ENCODE measurements around the gene WDHD1. TPM values are rescaled to one million over a fixed set of nuclear protein-coding genes. Genes with fewer than 3 reads are reported as not detected.

WDHD1 gene
- polyA plus RNA-seq, 1 donor (not counting 4 experiments of a cell fraction or from before 2014, with no cell fraction given) = 13.0 TPM

- TF ChIP-seq EZH2 (IDR thresholded peaks at IDR 0.05; ENCODE audit: low read length) = no peak
- TF ChIP-seq, protein P1, sequence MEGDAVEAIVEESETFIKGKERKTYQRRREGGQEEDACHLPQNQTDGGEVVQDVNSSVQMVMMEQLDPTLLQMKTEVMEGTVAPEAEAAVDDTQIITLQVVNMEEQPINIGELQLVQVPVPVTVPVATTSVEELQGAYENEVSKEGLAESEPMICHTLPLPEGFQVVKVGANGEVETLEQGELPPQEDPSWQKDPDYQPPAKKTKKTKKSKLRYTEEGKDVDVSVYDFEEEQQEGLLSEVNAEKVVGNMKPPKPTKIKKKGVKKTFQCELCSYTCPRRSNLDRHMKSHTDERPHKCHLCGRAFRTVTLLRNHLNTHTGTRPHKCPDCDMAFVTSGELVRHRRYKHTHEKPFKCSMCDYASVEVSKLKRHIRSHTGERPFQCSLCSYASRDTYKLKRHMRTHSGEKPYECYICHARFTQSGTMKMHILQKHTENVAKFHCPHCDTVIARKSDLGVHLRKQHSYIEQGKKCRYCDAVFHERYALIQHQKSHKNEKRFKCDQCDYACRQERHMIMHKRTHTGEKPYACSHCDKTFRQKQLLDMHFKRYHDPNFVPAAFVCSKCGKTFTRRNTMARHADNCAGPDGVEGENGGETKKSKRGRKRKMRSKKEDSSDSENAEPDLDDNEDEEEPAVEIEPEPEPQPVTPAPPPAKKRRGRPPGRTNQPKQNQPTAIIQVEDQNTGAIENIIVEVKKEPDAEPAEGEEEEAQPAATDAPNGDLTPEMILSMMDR (optimal IDR thresholded peaks at IDR 0.05 in 1 of 3, IDR thresholded peaks at IDR 0.05 in 1 of 3, conservative IDR thresholded peaks at IDR 0.05 in 1 of 3; ENCODE audit: extremely low read depth in 1 of 3, insufficient read depth in 2 of 3, low read length in 3 of 3) = no peak
- H3K79me2 ChIP-seq (ENCODE audit: control insufficient read depth, insufficient read depth, low read length) = no peaks in the 10 kb centered on the region
- H3K9ac ChIP-seq (ENCODE audit: control insufficient read depth, extremely low read depth, insufficient read depth, low read length) = no peak overlapping the region
- FAIRE-seq (no peak), DNase-seq (ENCODE audit: low read depth, low spot score) (no peak)
- no peaks in the 10 kb centered on the region for H3K27me3 ChIP-seq (ENCODE audit: control insufficient read depth, extremely low read depth, insufficient read depth, low read length)
- no peak overlapping the region for H3K4me3 ChIP-seq (ENCODE audit: control insufficient read depth in 2 of 3, extremely low read depth in 1 of 3, insufficient read depth in 2 of 3, low read depth in 1 of 3, low read length in 3 of 3)
- H3K9me3 ChIP-seq (ENCODE audit: control insufficient read depth, low read depth, low read length) = no peaks in the 10 kb centered on the region
- no peaks in the 10 kb centered on the region for H3K4me1 ChIP-seq (ENCODE audit: control insufficient read depth, extremely low read depth, insufficient read depth, low read length)
- H3K9me1 ChIP-seq (ENCODE audit: control insufficient read depth, extremely low read depth, insufficient read depth, low read length) = no peaks in the 10 kb centered on the region
- H2AFZ ChIP-seq (ENCODE audit: control insufficient read depth, low read length) = peak overlapping the region; percentile 32
- H3K36me3 ChIP-seq (ENCODE audit: control insufficient read depth in 2 of 2, extremely low read depth in 1 of 2, insufficient read depth in 2 of 2, low read length in 2 of 2) = no peaks in the 10 kb centered on the region
- dilution Hi-C loops (cut with MboI; ENCODE audit: extremely low pct_ligation_motif_present, low sequenced_read_pairs) = no loop called here
- no peaks in the 10 kb centered on the region for H4K20me1 ChIP-seq (ENCODE audit: control insufficient read depth, extremely low read depth, insufficient read depth, low read length)
- no peak overlapping the region for H3K27ac ChIP-seq (ENCODE audit: control insufficient read depth, insufficient read depth, low read length)
- no peak overlapping the region for H3K4me2 ChIP-seq (ENCODE audit: control insufficient read depth, extremely low read depth, insufficient read depth, low read depth, low read length)
Observed at GRCh38 chr14:54922598-54922997, 104.3 kb downstream of the WDHD1 start.

DNA sequence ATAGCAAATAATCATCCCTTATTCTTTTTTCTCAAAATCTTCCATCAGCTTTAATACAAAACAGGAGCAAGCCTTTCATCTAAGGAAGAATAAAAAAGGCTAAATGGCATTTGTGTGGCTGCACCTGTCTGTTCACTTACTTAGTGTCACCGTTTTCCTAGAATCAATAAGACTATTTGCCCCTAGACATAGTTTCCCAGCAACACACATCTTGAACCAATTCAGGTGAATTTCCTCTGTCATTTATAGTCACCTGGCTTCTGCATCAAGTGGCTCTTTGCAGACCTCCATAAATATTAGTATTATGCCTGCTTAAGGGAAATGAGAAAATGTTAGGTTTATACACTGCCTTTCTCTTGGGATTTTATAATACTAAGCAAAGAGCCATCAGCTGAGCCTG is 106.8 kb downstream of the WDHD1 start:
- Histone ChIP-seq H3K9me3 (ENCODE audit: control insufficient read depth, low read depth, low read length) (no peaks in the 10 kb centered on the region), H3K9ac (ENCODE audit: control insufficient read depth, extremely low read depth, insufficient read depth, low read length) (no peak overlapping the region), H3K79me2 (ENCODE audit: control insufficient read depth, insufficient read depth, low read length) (no peaks in the 10 kb centered on the region), H3K4me2 (ENCODE audit: control insufficient read depth, extremely low read depth, insufficient read depth, low read depth, low read length) (no peak overlapping the region), H4K20me1 (ENCODE audit: control insufficient read depth, extremely low read depth, insufficient read depth, low read length) (no peaks in the 10 kb centered on the region), H2AFZ (ENCODE audit: control insufficient read depth, low read length) (no peak overlapping the region), H3K9me1 (ENCODE audit: control insufficient read depth, extremely low read depth, insufficient read depth, low read length) (no peaks in the 10 kb centered on the region), H3K36me3 (ENCODE audit: control insufficient read depth in 2 of 2, extremely low read depth in 1 of 2, insufficient read depth in 2 of 2, low read length in 2 of 2) (no peaks in the 10 kb centered on the region), H3K27me3 (ENCODE audit: control insufficient read depth, extremely low read depth, insufficient read depth, low read length) (no peaks in the 10 kb centered on the region), H3K4me3 (ENCODE audit: control insufficient read depth in 2 of 3, extremely low read depth in 1 of 3, insufficient read depth in 2 of 3, low read depth in 1 of 3, low read length in 3 of 3) (no peak overlapping the region), H3K4me1 (ENCODE audit: control insufficient read depth, extremely low read depth, insufficient read depth, low read length) (no peaks in the 10 kb centered on the region), H3K27ac (ENCODE audit: control insufficient read depth, insufficient read depth, low read length) (no peak overlapping the region)
- FAIRE-seq (no peak), DNase-seq (ENCODE audit: low read depth, low spot score) (no peak)
- dilution Hi-C loops (cut with MboI; ENCODE audit: extremely low pct_ligation_motif_present, low sequenced_read_pairs) = no loop called here
- TF ChIP-seq, protein P1 (optimal IDR thresholded peaks at IDR 0.05 in 1 of 3, IDR thresholded peaks at IDR 0.05 in 1 of 3, conservative IDR thresholded peaks at IDR 0.05 in 1 of 3; ENCODE audit: extremely low read depth in 1 of 3, insufficient read depth in 2 of 3, low read length in 3 of 3) = no peak
- no peak for TF ChIP-seq EZH2 (IDR thresholded peaks at IDR 0.05; ENCODE audit: low read length)
